Measurements from ENCODE around the gene PCMTD2. TPM values are rescaled to one million over a fixed set of nuclear protein-coding genes. Genes with fewer than 3 reads are reported as not detected.
A peak's percentile ranks its signal among the peaks of the same experiment; 100 is the strongest.

The PCMTD2 gene
- total and polyA plus RNA-seq, 2 of the 13 experiments (the other 11 are each of a cell fraction or from before 2014, with no cell fraction given): 47.0 to 76.9 TPM

DNA sequence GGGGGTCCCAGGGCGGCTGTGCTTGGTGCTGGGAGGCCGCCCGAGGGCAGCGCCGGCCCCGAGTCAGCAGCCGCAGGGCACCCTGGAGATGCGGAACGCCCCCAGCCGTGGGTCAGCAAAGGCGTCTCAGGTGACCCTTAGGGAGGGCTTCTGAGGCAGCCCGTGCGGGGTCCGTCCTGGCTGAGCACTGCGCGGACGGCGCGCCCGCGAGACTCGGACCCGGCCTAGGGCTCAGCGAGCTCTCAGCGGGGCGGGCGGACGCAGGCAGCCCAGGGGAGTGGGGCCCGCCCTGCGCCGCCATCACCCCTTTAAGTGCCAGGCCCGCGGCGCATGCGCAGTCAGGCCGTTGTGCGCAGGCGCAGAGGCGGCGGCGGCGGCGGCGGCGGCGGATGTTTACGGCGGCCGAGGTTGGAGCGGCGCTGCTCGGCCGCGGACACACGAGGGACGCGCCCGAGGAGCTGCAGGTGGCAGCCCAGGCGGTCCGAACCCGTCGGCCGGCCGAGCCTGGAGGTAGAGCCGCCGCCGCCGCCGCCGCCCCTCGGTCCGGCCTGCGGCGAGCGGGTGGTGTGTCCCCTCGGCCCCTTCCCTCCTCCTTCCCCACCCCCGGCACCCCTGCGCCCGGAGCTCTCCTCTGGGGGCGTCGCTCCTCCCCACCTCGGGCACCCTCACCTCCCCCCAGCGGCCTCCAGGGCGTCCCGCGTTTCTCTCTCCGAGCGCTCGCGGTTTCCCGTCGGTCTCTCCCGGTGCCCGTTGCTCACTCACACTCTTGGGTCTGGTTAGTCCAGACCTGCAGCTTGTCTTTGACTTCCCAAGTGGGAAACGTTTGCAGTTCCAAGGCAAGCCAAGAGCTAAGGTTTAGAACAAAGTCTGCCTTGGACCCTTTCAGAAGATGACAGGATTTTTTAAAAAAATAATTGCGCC lies at the start of gene PCMTD2 (continued):
- TF ChIP-seq ZNF281 (CRISPR knock-in tag; IDR thresholded peaks at IDR 0.05; ENCODE audit: borderline replicate concordance): peak; percentile 37; the same call in 1 of the 2 replicates
- no peak for TF ChIP-seq SKI (IDR thresholded peaks at IDR 0.05; ENCODE audit: partially characterized antibody)
- TF ChIP-seq, protein P1, sequence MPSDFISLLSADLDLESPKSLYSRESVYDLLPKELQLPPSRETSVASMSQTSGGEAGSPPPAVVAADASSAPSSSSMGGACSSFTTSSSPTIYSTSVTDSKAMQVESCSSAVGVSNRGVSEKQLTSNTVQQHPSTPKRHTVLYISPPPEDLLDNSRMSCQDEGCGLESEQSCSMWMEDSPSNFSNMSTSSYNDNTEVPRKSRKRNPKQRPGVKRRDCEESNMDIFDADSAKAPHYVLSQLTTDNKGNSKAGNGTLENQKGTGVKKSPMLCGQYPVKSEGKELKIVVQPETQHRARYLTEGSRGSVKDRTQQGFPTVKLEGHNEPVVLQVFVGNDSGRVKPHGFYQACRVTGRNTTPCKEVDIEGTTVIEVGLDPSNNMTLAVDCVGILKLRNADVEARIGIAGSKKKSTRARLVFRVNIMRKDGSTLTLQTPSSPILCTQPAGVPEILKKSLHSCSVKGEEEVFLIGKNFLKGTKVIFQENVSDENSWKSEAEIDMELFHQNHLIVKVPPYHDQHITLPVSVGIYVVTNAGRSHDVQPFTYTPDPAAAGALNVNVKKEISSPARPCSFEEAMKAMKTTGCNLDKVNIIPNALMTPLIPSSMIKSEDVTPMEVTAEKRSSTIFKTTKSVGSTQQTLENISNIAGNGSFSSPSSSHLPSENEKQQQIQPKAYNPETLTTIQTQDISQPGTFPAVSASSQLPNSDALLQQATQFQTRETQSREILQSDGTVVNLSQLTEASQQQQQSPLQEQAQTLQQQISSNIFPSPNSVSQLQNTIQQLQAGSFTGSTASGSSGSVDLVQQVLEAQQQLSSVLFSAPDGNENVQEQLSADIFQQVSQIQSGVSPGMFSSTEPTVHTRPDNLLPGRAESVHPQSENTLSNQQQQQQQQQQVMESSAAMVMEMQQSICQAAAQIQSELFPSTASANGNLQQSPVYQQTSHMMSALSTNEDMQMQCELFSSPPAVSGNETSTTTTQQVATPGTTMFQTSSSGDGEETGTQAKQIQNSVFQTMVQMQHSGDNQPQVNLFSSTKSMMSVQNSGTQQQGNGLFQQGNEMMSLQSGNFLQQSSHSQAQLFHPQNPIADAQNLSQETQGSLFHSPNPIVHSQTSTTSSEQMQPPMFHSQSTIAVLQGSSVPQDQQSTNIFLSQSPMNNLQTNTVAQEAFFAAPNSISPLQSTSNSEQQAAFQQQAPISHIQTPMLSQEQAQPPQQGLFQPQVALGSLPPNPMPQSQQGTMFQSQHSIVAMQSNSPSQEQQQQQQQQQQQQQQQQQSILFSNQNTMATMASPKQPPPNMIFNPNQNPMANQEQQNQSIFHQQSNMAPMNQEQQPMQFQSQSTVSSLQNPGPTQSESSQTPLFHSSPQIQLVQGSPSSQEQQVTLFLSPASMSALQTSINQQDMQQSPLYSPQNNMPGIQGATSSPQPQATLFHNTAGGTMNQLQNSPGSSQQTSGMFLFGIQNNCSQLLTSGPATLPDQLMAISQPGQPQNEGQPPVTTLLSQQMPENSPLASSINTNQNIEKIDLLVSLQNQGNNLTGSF (CRISPR knock-in tag; IDR thresholded peaks at IDR 0.05): 0 out of 2 replicates have a peak, but pooled peaks have one; percentile 88
- TF ChIP-seq ZNF83 (CRISPR knock-in tag; IDR thresholded peaks at IDR 0.05; ENCODE audit: borderline replicate concordance): no peak; the same call in none of the 2 replicates
- TF ChIP-seq, protein P2, sequence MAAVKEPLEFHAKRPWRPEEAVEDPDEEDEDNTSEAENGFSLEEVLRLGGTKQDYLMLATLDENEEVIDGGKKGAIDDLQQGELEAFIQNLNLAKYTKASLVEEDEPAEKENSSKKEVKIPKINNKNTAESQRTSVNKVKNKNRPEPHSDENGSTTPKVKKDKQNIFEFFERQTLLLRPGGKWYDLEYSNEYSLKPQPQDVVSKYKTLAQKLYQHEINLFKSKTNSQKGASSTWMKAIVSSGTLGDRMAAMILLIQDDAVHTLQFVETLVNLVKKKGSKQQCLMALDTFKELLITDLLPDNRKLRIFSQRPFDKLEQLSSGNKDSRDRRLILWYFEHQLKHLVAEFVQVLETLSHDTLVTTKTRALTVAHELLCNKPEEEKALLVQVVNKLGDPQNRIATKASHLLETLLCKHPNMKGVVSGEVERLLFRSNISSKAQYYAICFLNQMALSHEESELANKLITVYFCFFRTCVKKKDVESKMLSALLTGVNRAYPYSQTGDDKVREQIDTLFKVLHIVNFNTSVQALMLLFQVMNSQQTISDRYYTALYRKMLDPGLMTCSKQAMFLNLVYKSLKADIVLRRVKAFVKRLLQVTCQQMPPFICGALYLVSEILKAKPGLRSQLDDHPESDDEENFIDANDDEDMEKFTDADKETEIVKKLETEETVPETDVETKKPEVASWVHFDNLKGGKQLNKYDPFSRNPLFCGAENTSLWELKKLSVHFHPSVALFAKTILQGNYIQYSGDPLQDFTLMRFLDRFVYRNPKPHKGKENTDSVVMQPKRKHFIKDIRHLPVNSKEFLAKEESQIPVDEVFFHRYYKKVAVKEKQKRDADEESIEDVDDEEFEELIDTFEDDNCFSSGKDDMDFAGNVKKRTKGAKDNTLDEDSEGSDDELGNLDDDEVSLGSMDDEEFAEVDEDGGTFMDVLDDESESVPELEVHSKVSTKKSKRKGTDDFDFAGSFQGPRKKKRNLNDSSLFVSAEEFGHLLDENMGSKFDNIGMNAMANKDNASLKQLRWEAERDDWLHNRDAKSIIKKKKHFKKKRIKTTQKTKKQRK (IDR thresholded peaks at IDR 0.05; ENCODE audit: low read length): no peak
- TF ChIP-seq ZNF768 (CRISPR knock-in tag; IDR thresholded peaks at IDR 0.05): peak; percentile 89
- TF ChIP-seq SSRP1 (CRISPR knock-in tag; IDR thresholded peaks at IDR 0.05): no peak
- TF ChIP-seq, protein P3, sequence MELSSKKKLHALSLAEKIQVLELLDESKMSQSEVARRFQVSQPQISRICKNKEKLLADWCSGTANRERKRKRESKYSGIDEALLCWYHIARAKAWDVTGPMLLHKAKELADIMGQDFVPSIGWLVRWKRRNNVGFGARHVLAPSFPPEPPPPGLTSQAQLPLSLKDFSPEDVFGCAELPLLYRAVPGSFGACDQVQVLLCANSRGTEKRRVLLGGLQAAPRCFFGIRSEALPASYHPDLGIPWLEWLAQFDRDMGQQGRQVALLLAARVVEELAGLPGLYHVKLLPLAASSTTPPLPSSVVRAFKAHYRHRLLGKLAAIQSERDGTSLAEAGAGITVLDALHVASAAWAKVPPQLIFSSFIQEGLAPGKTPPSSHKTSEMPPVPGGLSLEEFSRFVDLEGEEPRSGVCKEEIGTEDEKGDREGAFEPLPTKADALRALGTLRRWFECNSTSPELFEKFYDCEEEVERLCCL (CRISPR knock-in tag; IDR thresholded peaks at IDR 0.05; ENCODE audit: borderline replicate concordance): peak; percentile 79; the same call in 1 of the 2 replicates
- TF ChIP-seq NCOA2 (CRISPR knock-in tag; IDR thresholded peaks at IDR 0.05): peak; percentile 23; the same call in 1 of the 2 replicates
- peak; percentile 22; the same call in 1 of the 2 replicates for TF ChIP-seq SOX5 (CRISPR knock-in tag; IDR thresholded peaks at IDR 0.05; ENCODE audit: borderline replicate concordance)
- TF ChIP-seq HCFC1 (IDR thresholded peaks at IDR 0.05; ENCODE audit: low read depth, low read length): peak; percentile 27; the same call in 1 of the 2 replicates
